Activated naive CD8-positive, alpha-beta T cell treated with anti-CD3 and anti-CD28 coated beads, Interleukin-2, amount 50 U/mL, for 16 hours (primary cell): ENCODE measurements around the gene RPLP2.

Source experiments
- DNase-seq: peaks from one replicate; pipeline ENCODE4 v3.0.0-alpha.2; 2020; ENCODE audit warnings: low read depth, low spot score

The RPLP2 gene

GRCh38 chr11:803770-804598 lies 5.8 kb upstream of the RPLP2 start:
- no peak for DNase-seq

- DNase-seq = no peak
Measured at GRCh38 chr11:804599-804964, 5.2 kb upstream of the RPLP2 start.

GRCh38 chr11:808427-809286 lies 1.1 kb upstream of the RPLP2 start:
- DNase-seq = no peak

GRCh38 chr11:810040-810567 lies 337 bp downstream of the RPLP2 start:
- DNase-seq = no peak

- DNase-seq = no peak
Measured at GRCh38 chr11:811446-812245, 1.9 kb downstream of the RPLP2 start.

GRCh38 chr11:812390-812789 lies 2.6 kb downstream of the RPLP2 start:
- no peak for DNase-seq

- no peak for DNase-seq
Measured at GRCh38 chr11:813072-813455, 3.3 kb downstream of the RPLP2 start.

GRCh38 chr11:813456-814096 lies 3.8 kb downstream of the RPLP2 start:
- DNase-seq = no peak

GRCh38 chr11:815675-816432 lies 6.1 kb downstream of the RPLP2 start:
- DNase-seq = no peak

- no peak for DNase-seq
Measured at GRCh38 chr11:816433-816779, 6.6 kb downstream of the RPLP2 start.

- DNase-seq = no peak
Measured at GRCh38 chr11:818396-819128, 8.8 kb downstream of the RPLP2 start, which contains the start of gene PNPLA2. TSS of gene PNPLA2 (plus strand) at chr11:818914. CDS start at chr11:819719, 805 bp downstream.

GRCh38 chr11:819129-819931 lies 9.6 kb downstream of the RPLP2 start:
- peak; percentile 82 for DNase-seq

- DNase-seq = peak; percentile 85
Measured at GRCh38 chr11:819943-820649, 10.3 kb downstream of the RPLP2 start.

GRCh38 chr11:820655-821511 lies 11.1 kb downstream of the RPLP2 start:
- DNase-seq = no peak

GRCh38 chr11:821512-822371 lies 12.0 kb downstream of the RPLP2 start:
- DNase-seq = no peak
